GM10266 (cell line): ENCODE data around the gene RPL36AL.

Experiments
- DNase-seq: peaks from one replicate; pipeline ENCODE4 v3.0.0; 2012; ENCODE audit errors: extremely low spot score
- CTCF ChIP-seq: IDR thresholded peaks from 2 replicates; pipeline ENCODE4 v1.5.1; 2012; ENCODE audit warnings: mild to moderate bottlenecking, low read depth; ENCODE audit not compliant: control insufficient read depth, insufficient read depth; ENCODE audit errors: missing control alignments

The RPL36AL gene

DNA sequence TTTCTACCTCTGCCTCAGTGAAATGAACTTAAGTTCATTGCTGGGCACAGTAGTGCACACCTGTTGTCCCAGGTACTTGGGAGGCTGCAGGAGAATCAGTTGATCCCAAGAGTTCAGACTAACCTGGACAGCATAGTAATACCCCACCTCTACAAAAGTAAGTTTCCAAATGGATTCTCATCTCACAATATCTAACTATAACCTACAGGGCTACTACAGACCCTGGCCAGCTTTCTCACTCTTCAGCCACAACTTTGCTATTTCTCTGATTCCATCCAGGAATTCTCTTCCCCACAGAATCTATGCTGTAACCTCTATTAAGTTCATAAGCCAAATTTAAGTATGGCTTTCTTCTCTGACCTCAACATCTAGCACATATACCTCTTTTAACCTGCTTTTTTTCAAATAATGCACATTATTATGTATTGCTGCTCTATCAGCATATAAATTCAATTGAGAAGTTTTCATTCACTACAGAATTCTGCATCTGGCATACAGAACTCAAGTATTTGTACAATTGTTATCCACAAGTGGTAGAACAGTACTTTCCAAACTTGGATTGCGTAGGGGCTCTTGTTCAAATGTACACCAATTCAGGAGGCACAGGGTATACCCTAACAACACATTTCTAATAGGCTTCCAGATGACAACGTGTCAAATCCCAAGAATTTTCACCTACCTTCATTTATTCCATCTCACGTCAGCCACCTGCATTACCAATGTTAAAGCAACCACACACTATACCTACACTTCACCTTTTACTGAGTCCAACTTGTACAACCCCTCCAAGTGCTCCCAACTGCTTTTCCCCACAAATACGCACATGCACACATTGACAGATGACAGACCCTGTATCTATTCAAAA, 38.1 kb downstream of the RPL36AL start:
- DNase-seq = no peak
- no peak for TF ChIP-seq CTCF

DNA sequence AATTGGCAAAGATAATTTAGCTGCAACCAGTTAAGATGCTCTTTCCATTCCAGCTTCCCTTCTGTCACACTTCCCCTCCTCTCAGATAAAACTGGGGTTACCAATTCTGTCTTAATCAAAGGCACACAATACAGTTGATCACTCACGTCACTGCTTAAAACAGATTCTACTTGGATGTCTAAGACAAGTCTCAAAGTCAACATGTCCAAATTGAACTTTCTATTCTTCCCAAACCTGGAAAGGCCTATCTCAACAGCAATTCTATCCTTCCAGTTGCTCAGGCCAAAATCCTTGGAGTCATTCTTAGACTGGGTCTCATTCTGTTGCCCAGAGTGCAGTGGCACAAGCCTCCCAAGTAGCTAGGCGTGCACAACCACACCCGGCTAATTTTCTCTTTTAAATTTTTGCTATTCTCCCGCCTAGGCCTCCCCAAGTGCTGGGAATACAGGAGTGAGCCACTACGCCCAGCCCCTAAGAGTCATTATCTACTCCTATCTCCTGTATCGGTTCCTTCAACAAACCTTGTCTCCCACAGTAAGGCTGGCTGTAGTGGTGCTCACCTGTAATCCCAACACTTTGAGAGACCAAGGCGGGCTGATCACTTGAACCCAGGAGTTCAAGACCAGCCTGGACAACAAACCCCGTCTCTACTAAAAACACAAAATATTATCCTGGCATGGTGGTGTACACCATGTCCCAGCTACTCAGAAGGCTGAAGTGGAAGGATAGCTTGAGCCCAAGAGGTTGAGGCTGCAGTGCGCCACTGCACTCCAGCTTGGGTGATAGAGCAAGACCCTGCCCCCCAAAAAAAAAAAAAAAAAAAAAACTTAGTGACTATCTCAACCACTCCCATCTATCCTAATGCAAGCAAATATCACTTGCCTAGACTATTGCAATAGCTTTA, 39.0 kb downstream of the RPL36AL start:
- DNase-seq = no peak
- TF ChIP-seq CTCF = no peak

GRCh38 chr14:49579841-49580240, 40.6 kb downstream of the RPL36AL start:
- TF ChIP-seq CTCF = no peak
- DNase-seq = no peak

DNA sequence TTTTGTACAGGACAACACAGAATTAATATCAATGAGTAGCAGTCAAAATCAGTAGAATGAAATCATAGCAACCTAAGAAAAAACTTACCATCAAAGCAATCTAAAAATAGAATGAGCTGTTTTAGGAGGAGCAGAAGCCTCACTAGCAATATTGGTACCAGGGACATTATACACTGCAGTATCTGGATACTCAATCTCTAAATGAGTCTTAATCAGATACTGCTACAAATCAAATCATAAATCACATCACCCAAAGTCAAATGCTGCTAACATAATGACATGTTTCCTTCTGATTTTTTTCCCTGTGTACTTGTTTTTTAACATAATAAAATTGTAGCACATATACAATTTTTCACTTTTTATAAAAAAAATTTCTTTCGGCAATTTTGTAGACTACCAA, 42.3 kb downstream of the RPL36AL start:
- no peak for TF ChIP-seq CTCF
- no peak for DNase-seq

DNA sequence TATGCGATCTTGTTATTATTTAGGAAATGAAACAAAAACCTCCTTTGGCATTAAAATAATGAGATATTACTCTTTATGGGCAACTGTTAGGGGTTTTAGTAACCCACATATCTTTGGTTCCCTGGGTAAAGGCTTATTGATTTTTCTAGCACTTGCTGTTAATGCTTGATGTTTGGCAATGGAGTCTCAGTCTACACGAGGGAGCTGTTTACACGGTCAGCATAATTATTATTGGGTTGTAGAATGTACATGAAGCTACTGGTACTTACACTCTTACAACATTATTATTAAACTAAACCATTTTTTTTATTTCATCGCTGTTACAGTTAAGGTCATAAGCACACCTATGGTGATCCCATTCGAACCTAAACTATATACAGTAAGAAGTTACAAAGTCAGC, 46.4 kb downstream of the RPL36AL start:
- DNase-seq = no peak
- no peak for TF ChIP-seq CTCF

GRCh38 chr14:49569281-49569680, 51.1 kb downstream of the RPL36AL start:
- no peak for DNase-seq

More at GRCh38 chr14:49569281-49569680, 51.1 kb downstream of the RPL36AL start:
- no peak for TF ChIP-seq CTCF
